Central memory CD8-positive, alpha-beta T cell (primary cell): ENCODE results near the gene TNNI3K.
"Not testable (repeated sequence)": the region's sequence is repeated elsewhere in the genome, so short reads cannot be mapped to it uniquely, and the experiment has no call there.

Source experiments
- ATAC-seq: fragments of 150-1000 bp; cut with Tn5 transposase; replicated peaks from 2 replicates; pipeline ENCODE4 v1.10.0; 2022; ENCODE audit warnings: mild to moderate bottlenecking, moderate FRiP score, moderate number of reproducible peaks; ENCODE audit not compliant: poor library complexity, severe bottlenecking; ENCODE audit errors: extremely low read depth
- DNase-seq, 2 donors: peaks; one replicate each; pipeline ENCODE4 v3.0.0; 2021; ENCODE audit warnings: low spot score in 2 of 2
- H3K27ac Mint-ChIP-seq: one replicate; pipeline ENCODE4 v1.8.0; 2022; ENCODE audit warnings: low read depth, mild to moderate bottlenecking, moderate library complexity, mixed read lengths
- H3K27me3 Mint-ChIP-seq: one replicate; pipeline ENCODE4 v1.8.0; 2022; ENCODE audit warnings: mixed read lengths
- H3K36me3 Mint-ChIP-seq: one replicate; pipeline ENCODE4 v1.8.0; 2022; ENCODE audit warnings: mild to moderate bottlenecking, moderate library complexity, mixed read lengths; ENCODE audit not compliant: insufficient read depth
- H3K4me1 Mint-ChIP-seq: one replicate; pipeline ENCODE4 v1.8.0; 2022; ENCODE audit warnings: mixed read lengths
- H3K4me3 Mint-ChIP-seq: one replicate; pipeline ENCODE4 v1.8.0; 2022; ENCODE audit warnings: mild to moderate bottlenecking, moderate library complexity, mixed read lengths
- H3K9me3 Mint-ChIP-seq: one replicate; pipeline ENCODE4 v1.8.0; 2022; ENCODE audit warnings: mixed read lengths

Gene TNNI3K

GRCh38 chr1:74237787-74238186 is 2.6 kb downstream of the TNNI3K start:
- H3K27ac Mint-ChIP-seq: no peak overlapping the region
- H3K27me3 Mint-ChIP-seq: no peaks in the 10 kb centered on the region
- ATAC-seq (no peak), DNase-seq (no peak)
- no peaks in the 10 kb centered on the region for H3K9me3 Mint-ChIP-seq
- no peaks in the 10 kb centered on the region for H3K36me3 Mint-ChIP-seq
- no peak overlapping the region for H3K4me3 Mint-ChIP-seq
- H3K4me1 Mint-ChIP-seq: no peaks in the 10 kb centered on the region

- H3K4me3 Mint-ChIP-seq: no peak overlapping the region
- no peaks in the 10 kb centered on the region for H3K36me3 Mint-ChIP-seq
- DNase-seq (no peak), ATAC-seq (no peak)
- H3K27ac Mint-ChIP-seq: no peak overlapping the region
- H3K9me3 Mint-ChIP-seq: no peaks in the 10 kb centered on the region
- no peaks in the 10 kb centered on the region for H3K4me1 Mint-ChIP-seq
- H3K27me3 Mint-ChIP-seq: no peaks in the 10 kb centered on the region
These were observed 10.1 kb downstream of the TNNI3K start for GRCh38 chr1:74245168-74245772.

DNA sequence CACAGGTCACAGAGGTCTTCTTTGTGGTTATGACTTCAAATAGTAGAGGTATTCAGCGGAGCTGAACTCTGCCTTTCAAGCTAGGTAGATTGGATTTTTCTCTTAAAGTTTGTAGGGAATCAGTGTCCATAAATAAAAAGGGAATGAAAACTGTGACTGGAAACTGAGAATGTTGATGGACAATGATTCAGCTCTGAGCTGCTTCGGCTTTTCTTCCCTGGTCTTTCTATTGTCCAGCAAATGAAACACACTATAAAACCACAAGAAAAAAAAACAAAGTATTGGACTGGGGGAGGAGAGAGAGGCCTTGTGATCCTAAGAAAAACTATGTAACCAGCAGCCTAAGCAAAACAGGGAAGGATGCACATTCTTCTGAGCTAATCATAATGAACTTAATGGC is 11.1 kb downstream of the TNNI3K start:
- DNase-seq: no peak
- no peak for ATAC-seq

GRCh38 chr1:74247881-74248528 is 12.8 kb downstream of the TNNI3K start:
- no peaks in the 10 kb centered on the region for H3K36me3 Mint-ChIP-seq
- no peak for DNase-seq

More for the DNA sequence above, 11.1 kb downstream of the TNNI3K start:
- no peaks in the 10 kb centered on the region for H3K4me1 Mint-ChIP-seq
- no peak overlapping the region for H3K27ac Mint-ChIP-seq
- no peak overlapping the region for H3K4me3 Mint-ChIP-seq
- H3K9me3 Mint-ChIP-seq: no peaks in the 10 kb centered on the region
- H3K27me3 Mint-ChIP-seq: no peaks in the 10 kb centered on the region
- no peaks in the 10 kb centered on the region for H3K36me3 Mint-ChIP-seq

DNA sequence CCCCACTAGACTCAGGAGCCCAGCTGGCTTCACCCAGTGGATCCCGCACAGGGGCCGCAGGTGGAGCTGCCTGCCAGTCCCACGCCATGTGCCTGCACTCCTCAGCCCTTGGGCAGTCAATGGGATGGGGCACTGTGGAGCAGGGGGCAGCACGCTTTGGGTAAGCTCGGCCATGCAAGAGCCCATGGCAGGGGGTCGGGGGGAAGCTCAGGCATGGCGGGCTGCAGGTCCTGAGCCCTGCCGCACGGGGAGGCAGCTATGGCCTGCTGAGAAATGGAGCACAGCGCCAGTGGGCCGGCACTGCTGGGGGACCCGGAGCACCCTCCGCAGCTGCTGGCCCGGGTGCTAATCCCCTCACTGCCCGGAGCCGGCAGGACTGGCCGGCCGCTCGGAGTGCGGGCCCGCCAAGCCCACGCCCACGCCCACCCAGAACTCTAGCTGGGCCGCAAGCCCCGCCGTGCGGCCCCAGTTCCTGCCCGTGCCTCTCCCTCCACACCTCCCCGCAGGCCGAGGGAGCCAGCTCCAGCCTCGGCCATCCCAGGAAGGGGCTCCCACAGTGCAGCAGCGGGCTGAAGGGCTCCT is 18.1 kb downstream of the TNNI3K start:
- not testable (repeated sequence) for DNase-seq, H3K9me3 Mint-ChIP-seq, H3K27me3 Mint-ChIP-seq, H3K4me1 Mint-ChIP-seq, ATAC-seq, H3K4me3 Mint-ChIP-seq, H3K27ac Mint-ChIP-seq, H3K36me3 Mint-ChIP-seq

More at GRCh38 chr1:74247881-74248528, 12.8 kb downstream of the TNNI3K start:
- no peaks in the 10 kb centered on the region for H3K27me3 Mint-ChIP-seq
- no peak overlapping the region for H3K4me3 Mint-ChIP-seq
- no peak overlapping the region for H3K27ac Mint-ChIP-seq
- no peaks in the 10 kb centered on the region for H3K4me1 Mint-ChIP-seq
- ATAC-seq: no peak
- H3K9me3 Mint-ChIP-seq: no peaks in the 10 kb centered on the region

DNA sequence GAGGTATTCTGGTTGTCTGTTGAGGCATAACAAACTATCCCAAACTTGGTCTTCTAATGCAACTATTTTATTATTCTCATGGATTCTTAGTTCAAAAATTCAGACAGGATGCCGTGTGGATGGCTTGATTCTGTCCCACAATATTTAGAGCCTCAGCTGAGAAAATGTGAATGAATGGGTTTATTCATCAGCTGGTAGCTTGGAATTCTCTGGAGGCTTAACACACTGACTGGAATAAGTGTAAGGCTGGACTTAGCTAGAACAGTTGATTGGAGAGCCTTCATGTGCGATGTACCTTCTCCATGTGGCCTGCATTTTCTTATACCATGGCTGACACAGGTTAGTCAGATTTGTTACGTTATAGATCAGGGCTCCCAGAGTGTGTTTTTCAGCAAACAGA is 30.8 kb downstream of the TNNI3K start:
- Mint-ChIP-seq H3K27ac (no peak overlapping the region), H3K36me3 (no peaks in the 10 kb centered on the region), H3K4me3 (no peak overlapping the region), H3K27me3 (no peaks in the 10 kb centered on the region), H3K4me1 (no peaks in the 10 kb centered on the region), H3K9me3 (no peaks in the 10 kb centered on the region)
- no peak for DNase-seq
- no peak for ATAC-seq

- Mint-ChIP-seq H3K27me3 (no peaks in the 10 kb centered on the region), H3K4me1 (no peaks in the 10 kb centered on the region), H3K36me3 (no peaks in the 10 kb centered on the region), H3K4me3 (no peak overlapping the region), H3K9me3 (peaks cover 9% of the 10 kb centered on the region), H3K27ac (no peak overlapping the region)
- ATAC-seq (no peak), DNase-seq (no peak)
These were observed 36.3 kb downstream of the TNNI3K start for GRCh38 chr1:74271503-74271902.

GRCh38 chr1:74280642-74281396 is 45.6 kb downstream of the TNNI3K start:
- Mint-ChIP-seq H3K27ac (no peak overlapping the region), H3K4me3 (no peak overlapping the region), H3K9me3 (no peaks in the 10 kb centered on the region), H3K36me3 (no peaks in the 10 kb centered on the region), H3K27me3 (no peaks in the 10 kb centered on the region), H3K4me1 (no peaks in the 10 kb centered on the region)
- DNase-seq (no peak), ATAC-seq (no peak)

DNA sequence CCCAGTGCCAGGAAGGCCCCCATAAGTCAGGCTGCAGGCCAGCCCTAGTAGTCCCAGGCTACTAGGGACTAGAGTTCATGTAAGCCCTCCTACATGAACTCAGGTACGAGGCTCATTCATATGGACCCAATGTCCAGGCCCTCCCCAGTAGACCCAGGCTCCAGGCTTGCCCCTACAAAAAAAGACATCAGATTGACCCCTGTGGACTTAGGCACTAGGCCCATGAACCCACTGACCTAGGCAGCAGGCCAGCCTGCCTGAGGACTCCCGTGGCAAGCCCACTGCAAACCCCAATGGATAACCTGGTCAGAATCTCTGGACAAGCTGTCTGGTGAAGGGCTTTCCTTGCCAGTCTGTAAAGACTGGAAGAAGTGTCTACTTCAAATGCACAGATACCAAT is 51.2 kb downstream of the TNNI3K start:
- no peak for ATAC-seq
- Mint-ChIP-seq H3K4me3 (no peak overlapping the region), H3K36me3 (no peaks in the 10 kb centered on the region), H3K27me3 (no peaks in the 10 kb centered on the region), H3K4me1 (no peaks in the 10 kb centered on the region), H3K9me3 (peaks cover 6% of the 10 kb centered on the region), H3K27ac (no peak overlapping the region)
- no peak for DNase-seq

DNA sequence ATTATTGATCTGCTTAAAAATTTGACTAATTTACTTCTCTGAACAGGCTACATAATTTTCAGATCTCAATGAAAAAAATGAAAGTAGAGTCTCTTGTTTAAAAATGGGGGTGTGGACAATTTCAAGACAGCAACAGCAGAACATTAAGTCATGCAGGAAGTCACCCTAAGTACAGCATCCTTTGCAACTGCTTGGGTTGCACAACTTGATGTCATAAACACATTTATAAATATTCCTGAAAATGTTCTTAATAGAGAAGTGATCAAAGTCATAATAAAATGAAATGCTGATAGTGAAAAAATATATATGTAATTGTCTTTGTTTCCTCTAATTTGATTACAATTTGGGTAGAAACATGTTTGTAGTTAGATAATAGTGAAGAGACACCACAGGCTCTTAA is 79.3 kb downstream of the TNNI3K start:
- Mint-ChIP-seq H3K4me1 (no peaks in the 10 kb centered on the region), H3K9me3 (no peaks in the 10 kb centered on the region), H3K27ac (no peak overlapping the region), H3K36me3 (no peaks in the 10 kb centered on the region), H3K27me3 (no peaks in the 10 kb centered on the region), H3K4me3 (no peak overlapping the region)
- DNase-seq: no peak
- no peak for ATAC-seq

DNA sequence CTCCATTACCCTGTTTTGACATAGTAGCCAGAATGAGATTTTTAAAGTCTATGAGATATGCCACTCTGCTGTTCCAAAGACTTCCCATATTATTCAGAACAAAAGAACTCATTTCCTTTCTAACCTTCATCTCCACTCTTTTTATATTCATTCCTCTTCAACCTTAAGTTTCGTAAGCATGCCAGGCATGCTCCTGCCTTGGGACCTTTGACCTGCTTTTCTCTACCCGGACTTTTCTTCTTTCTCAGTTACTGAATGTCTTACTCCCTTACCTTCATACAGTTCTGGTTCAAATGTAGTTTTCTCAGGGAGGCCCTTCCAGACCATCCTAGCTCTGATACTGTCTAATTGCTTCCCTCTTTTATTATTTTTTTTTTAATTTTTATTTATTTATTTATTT is 81.1 kb downstream of the TNNI3K start:
- Mint-ChIP-seq H3K27me3 (no peaks in the 10 kb centered on the region), H3K9me3 (no peaks in the 10 kb centered on the region), H3K4me1 (no peaks in the 10 kb centered on the region), H3K36me3 (no peaks in the 10 kb centered on the region), H3K4me3 (no peak overlapping the region), H3K27ac (no peak overlapping the region)
- no peak for DNase-seq
- ATAC-seq: no peak

DNA sequence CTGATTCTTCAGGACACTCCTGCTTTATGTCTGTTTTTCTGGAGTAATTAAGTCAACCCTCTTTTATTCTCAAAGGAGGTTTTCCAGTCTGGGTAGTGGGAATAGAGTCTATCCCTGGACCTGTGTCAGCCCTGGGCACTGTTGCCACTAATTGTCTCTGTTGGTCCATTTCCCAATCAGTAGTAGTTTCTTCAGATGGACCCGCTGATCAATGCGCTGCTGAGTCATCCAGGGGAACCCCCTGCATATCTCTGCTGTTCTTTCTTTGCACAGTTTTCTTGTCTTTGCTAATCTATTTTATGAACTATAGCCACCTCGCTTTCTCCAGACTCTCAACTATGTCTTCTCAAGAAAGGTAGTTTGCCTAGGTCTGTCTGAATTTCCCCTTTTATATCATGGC is 82.5 kb downstream of the TNNI3K start:
- Mint-ChIP-seq H3K27me3 (no peaks in the 10 kb centered on the region), H3K4me3 (no peak overlapping the region), H3K4me1 (no peaks in the 10 kb centered on the region), H3K27ac (no peak overlapping the region), H3K36me3 (no peaks in the 10 kb centered on the region), H3K9me3 (no peaks in the 10 kb centered on the region)
- no peak for DNase-seq
- ATAC-seq: no peak
